Activated CD4-positive, alpha-beta memory T cell treated with anti-CD3 and anti-CD28 coated beads for 36 hours (primary cell): ENCODE data around the gene EYS. TPM values are rescaled to one million over a fixed set of nuclear protein-coding genes. Genes with fewer than 3 reads are reported as not detected.
A peak's percentile ranks its signal among the peaks of the same experiment; 100 is the strongest.

ENCODE experiments used
- CTCF ChIA-PET: fragments of 350-600 bp; sonication (Branson Sonifier 250); formaldehyde crosslinking; loops from one replicate; lab custom pipeline; 2021; ENCODE audit warnings: antibody characterized with exemption, inconsistent platforms; lab: Charles Lee
- POLR2A ChIA-PET: fragments of 350-600 bp; sonication (Branson Sonifier 250); formaldehyde crosslinking; loops from one replicate; lab custom pipeline; 2021; ENCODE audit warnings: antibody characterized with exemption; lab: Charles Lee
- DNase-seq: peaks from one replicate; pipeline ENCODE4 v3.0.0-alpha.2; 2020
- H3K27ac Mint-ChIP-seq: one replicate; pipeline ENCODE4 v1.8.0; 2021; ENCODE audit warnings: mixed read lengths
- H3K27me3 Mint-ChIP-seq: one replicate; pipeline ENCODE4 v1.8.0; 2021; ENCODE audit warnings: mixed read lengths
- H3K36me3 Mint-ChIP-seq: one replicate; pipeline ENCODE4 v1.8.0; 2021; ENCODE audit warnings: mixed read lengths
- H3K4me1 Mint-ChIP-seq: one replicate; pipeline ENCODE4 v1.8.0; 2021; ENCODE audit warnings: low read depth, mixed read lengths
- H3K4me3 Mint-ChIP-seq: one replicate; pipeline ENCODE4 v1.8.0; 2021; ENCODE audit warnings: mild to moderate bottlenecking, mixed read lengths
- H3K9me3 Mint-ChIP-seq: one replicate; pipeline ENCODE4 v1.8.0; 2021; ENCODE audit warnings: mixed read lengths
- intact Hi-C: fragments of 100-400 bp; cut with micrococcal nuclease; formaldehyde crosslinking; loops from one replicate; pipeline ENCODE4 v1.15.1; 2023
- total RNA-seq, 2 experiments: library from RNA; stranded (reverse); gene quantifications; one replicate each; pipeline ENCODE4 v1.2.3, GENCODE V29; 2021

The EYS gene
- total RNA-seq, 2 experiments from 2014 or later: not detected

DNA sequence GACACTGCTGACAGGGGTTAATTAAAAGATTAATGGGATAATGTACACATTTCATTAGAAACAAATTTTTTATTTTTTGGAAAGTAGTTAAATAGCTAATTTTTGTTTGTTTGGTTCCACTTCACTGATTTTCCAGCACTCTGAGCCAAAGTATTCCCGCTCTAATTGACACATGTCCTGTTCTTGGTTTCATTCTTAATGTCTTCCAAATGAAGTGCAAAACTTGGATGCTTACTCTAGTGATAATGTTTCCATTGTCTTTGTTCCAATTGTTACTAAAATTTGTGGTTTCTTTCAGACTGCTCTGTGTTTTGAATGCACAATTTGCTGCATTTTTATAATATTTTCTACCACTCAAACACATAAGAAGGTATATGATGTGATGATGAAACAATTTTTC lies 1277.1 kb downstream of the EYS start:
- H3K27me3 Mint-ChIP-seq: no peaks in the 10 kb centered on the region
- no peak overlapping the region for H3K4me3 Mint-ChIP-seq
- CTCF ChIA-PET: no interaction called here

GRCh38 chr6:64428186-64428585 lies 1278.8 kb downstream of the EYS start:
- ChIA-PET POLR2A (no interaction called here), CTCF (no interaction called here)
- Mint-ChIP-seq H3K9me3 (no peaks in the 10 kb centered on the region), H3K4me3 (no peak overlapping the region), H3K27me3 (no peaks in the 10 kb centered on the region), H3K27ac (no peak overlapping the region), H3K4me1 (no peaks in the 10 kb centered on the region), H3K36me3 (no peaks in the 10 kb centered on the region)
- DNase-seq: no peak
- intact Hi-C loops: no loop called here

More for the DNA sequence above, 1277.1 kb downstream of the EYS start:
- POLR2A ChIA-PET: no interaction called here
- Mint-ChIP-seq H3K4me1 (no peaks in the 10 kb centered on the region), H3K36me3 (no peaks in the 10 kb centered on the region), H3K9me3 (peaks cover 3% of the 10 kb centered on the region), H3K27ac (no peak overlapping the region)
- intact Hi-C loops: no loop called here
- DNase-seq: no peak

- no peaks in the 10 kb centered on the region for H3K36me3 Mint-ChIP-seq
- peaks cover 17% of the 10 kb centered on the region for H3K9me3 Mint-ChIP-seq
- H3K4me1 Mint-ChIP-seq: no peaks in the 10 kb centered on the region
- ChIA-PET POLR2A (no interaction called here), CTCF (no interaction called here)
- H3K4me3 Mint-ChIP-seq: no peak overlapping the region
- intact Hi-C loops: no loop called here
- H3K27ac Mint-ChIP-seq: no peak overlapping the region
- H3K27me3 Mint-ChIP-seq: no peaks in the 10 kb centered on the region
- DNase-seq: no peak
These were observed 1291.1 kb downstream of the EYS start for GRCh38 chr6:64415926-64416325.

GRCh38 chr6:64411226-64411625 lies 1295.8 kb downstream of the EYS start:
- Mint-ChIP-seq H3K4me3 (no peak overlapping the region), H3K27ac (no peak overlapping the region), H3K9me3 (peaks cover 10% of the 10 kb centered on the region), H3K27me3 (no peaks in the 10 kb centered on the region), H3K4me1 (no peaks in the 10 kb centered on the region), H3K36me3 (no peaks in the 10 kb centered on the region)
- no peak for DNase-seq
- ChIA-PET POLR2A (no interaction called here), CTCF (no interaction called here)
- intact Hi-C loops: no loop called here

- Mint-ChIP-seq H3K4me3 (no peak overlapping the region), H3K27me3 (no peaks in the 10 kb centered on the region), H3K4me1 (no peaks in the 10 kb centered on the region), H3K27ac (no peak overlapping the region), H3K9me3 (peaks cover 10% of the 10 kb centered on the region), H3K36me3 (no peaks in the 10 kb centered on the region)
- intact Hi-C loops: no loop called here
- ChIA-PET CTCF (no interaction called here), POLR2A (no interaction called here)
- DNase-seq: no peak
These were observed 1297.1 kb downstream of the EYS start for GRCh38 chr6:64409948-64410347.

- Mint-ChIP-seq H3K27ac (no peak overlapping the region), H3K27me3 (no peaks in the 10 kb centered on the region), H3K4me1 (no peaks in the 10 kb centered on the region), H3K4me3 (no peak overlapping the region), H3K36me3 (no peaks in the 10 kb centered on the region), H3K9me3 (peaks cover 8% of the 10 kb centered on the region)
- ChIA-PET CTCF (no interaction called here), POLR2A (no interaction called here)
- DNase-seq: no peak
- intact Hi-C loops: no loop called here
These were observed 1302.6 kb downstream of the EYS start for GRCh38 chr6:64404396-64404795.

GRCh38 chr6:64383277-64383676 lies 1323.7 kb downstream of the EYS start:
- intact Hi-C loops: no loop called here
- Mint-ChIP-seq H3K27ac (no peak overlapping the region), H3K27me3 (no peaks in the 10 kb centered on the region), H3K4me3 (no peak overlapping the region), H3K4me1 (no peaks in the 10 kb centered on the region), H3K9me3 (peaks cover 4% of the 10 kb centered on the region), H3K36me3 (no peaks in the 10 kb centered on the region)
- ChIA-PET POLR2A (no interaction called here), CTCF (no interaction called here)
- no peak for DNase-seq

DNA sequence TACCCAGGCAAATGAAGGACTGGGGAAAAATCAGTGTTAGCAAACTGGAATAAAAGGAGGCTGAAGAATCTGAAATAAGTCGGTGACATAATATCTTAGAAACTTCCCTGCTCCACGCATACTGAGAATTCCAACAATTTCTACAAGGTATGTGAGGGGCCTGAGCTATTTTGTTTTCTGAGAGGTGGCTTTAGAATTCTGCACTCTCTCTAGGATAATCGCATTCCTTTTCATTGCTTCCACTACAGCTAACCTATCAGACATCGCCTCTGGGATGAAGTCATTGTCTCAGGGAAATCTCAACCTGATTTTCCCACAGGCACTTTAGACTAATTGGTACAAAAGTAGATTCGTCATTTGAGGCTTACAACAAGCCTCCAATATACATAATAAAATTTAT lies 1330.6 kb downstream of the EYS start:
- no peak overlapping the region for H3K27ac Mint-ChIP-seq
- H3K9me3 Mint-ChIP-seq: peaks cover 21% of the 10 kb centered on the region
- no peak for DNase-seq
- POLR2A ChIA-PET: no interaction called here
- H3K27me3 Mint-ChIP-seq: no peaks in the 10 kb centered on the region
- H3K4me3 Mint-ChIP-seq: no peak overlapping the region
- H3K4me1 Mint-ChIP-seq: no peaks in the 10 kb centered on the region
- H3K36me3 Mint-ChIP-seq: no peaks in the 10 kb centered on the region
- intact Hi-C loops: no loop called here
- CTCF ChIA-PET: no interaction called here

GRCh38 chr6:64357430-64357829 lies 1349.6 kb downstream of the EYS start:
- CTCF ChIA-PET: interaction anchor here (0.6 kb wide), 1 partner anchor 324 kb away, joined by 4 read pairs; no protein-coding TSS in a partner anchor
- H3K9me3 Mint-ChIP-seq: peaks cover 13% of the 10 kb centered on the region
- POLR2A ChIA-PET: no interaction called here
- H3K36me3 Mint-ChIP-seq: no peaks in the 10 kb centered on the region
- intact Hi-C loops: no loop called here
- no peak overlapping the region for H3K4me3 Mint-ChIP-seq
- DNase-seq: no peak
- H3K27me3 Mint-ChIP-seq: no peaks in the 10 kb centered on the region
- no peak overlapping the region for H3K27ac Mint-ChIP-seq
- no peaks in the 10 kb centered on the region for H3K4me1 Mint-ChIP-seq

GRCh38 chr6:64347411-64347810 lies 1359.6 kb downstream of the EYS start:
- intact Hi-C loops: no loop called here
- ChIA-PET POLR2A (no interaction called here), CTCF (no interaction called here)
- DNase-seq: no peak
- peaks cover 15% of the 10 kb centered on the region for H3K9me3 Mint-ChIP-seq
- no peaks in the 10 kb centered on the region for H3K36me3 Mint-ChIP-seq
- no peaks in the 10 kb centered on the region for H3K27me3 Mint-ChIP-seq
- H3K4me1 Mint-ChIP-seq: no peaks in the 10 kb centered on the region
- no peak overlapping the region for H3K4me3 Mint-ChIP-seq
- H3K27ac Mint-ChIP-seq: no peak overlapping the region

DNA sequence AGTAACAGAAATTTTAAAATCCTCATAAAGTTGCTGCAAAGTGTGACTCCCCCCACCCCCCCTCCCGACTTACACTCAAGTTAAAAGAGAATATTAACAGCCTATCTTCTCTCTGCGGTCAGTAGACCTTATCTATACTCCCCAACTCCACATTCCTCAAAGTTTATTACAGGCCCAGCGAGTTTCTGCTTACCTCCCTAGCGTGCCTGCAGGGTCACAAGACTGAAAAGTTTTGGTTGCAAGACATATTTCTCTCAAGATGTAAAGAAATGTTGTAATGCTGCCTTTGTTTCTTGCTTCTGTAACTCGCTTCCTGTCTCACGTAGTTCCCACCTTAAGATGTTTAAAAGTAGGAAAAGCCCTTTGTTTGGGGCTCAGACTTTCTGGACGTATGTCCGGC lies 1371.8 kb downstream of the EYS start:
- H3K27ac Mint-ChIP-seq: no peak overlapping the region
- DNase-seq: no peak
- H3K36me3 Mint-ChIP-seq: no peaks in the 10 kb centered on the region
- no peak overlapping the region for H3K4me3 Mint-ChIP-seq
- POLR2A ChIA-PET: no interaction called here
- peaks cover 8% of the 10 kb centered on the region for H3K9me3 Mint-ChIP-seq
- CTCF ChIA-PET: no interaction called here
- intact Hi-C loops: no loop called here
- no peaks in the 10 kb centered on the region for H3K4me1 Mint-ChIP-seq
- no peaks in the 10 kb centered on the region for H3K27me3 Mint-ChIP-seq

DNA sequence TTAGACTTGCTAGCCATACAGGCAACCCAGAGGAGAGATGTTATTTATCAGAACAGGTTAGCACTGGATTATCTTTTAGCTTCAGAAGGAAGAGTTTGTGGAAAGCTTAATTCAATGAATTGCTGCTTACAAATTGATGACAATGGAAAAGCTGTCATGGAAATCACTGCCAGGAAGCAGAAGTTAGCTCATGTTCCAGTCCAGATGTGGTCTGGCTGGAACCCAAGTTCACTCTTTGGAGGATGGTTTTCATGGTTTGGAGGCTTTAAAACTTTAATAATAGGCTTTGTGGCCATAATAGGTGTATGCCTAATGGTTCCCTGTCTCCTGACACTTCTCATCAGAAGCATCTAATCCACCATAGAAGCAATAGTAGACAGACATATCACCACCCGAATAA lies 1372.4 kb downstream of the EYS start:
- Mint-ChIP-seq H3K27ac (no peak overlapping the region), H3K4me3 (no peak overlapping the region), H3K27me3 (no peaks in the 10 kb centered on the region), H3K9me3 (peaks cover 6% of the 10 kb centered on the region), H3K36me3 (no peaks in the 10 kb centered on the region), H3K4me1 (no peaks in the 10 kb centered on the region)
- POLR2A ChIA-PET: no interaction called here
- intact Hi-C loops: no loop called here
- no peak for DNase-seq
- CTCF ChIA-PET: no interaction called here

DNA sequence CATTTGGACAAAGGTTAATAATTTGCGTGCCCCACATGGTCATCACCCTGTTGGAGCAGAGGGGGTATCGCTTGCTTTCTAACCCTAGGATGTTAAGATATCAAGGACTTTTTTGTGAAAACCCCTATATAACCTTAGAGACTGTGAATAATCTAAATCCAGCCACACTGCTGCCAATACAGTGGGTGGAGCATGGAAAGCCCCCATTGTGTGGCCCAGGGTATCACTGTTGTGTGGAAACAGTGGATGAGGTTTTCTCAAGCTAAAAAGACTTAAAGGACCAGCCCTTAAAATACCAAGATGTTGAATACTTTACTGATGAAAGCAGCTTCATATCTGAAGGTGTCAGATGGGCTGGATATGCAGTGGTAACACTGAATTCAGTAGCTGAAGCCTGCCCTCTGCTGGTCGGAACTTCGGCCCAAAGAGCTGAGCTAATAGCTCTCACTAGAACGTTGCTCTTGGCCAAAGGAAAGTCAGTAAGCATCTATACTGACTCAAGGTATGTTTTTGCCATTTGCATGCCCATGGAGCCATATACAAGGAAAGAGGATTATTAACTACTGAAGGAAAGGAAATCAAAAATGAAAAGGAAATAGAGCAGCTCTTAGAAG lies 1376.2 kb downstream of the EYS start:
- Mint-ChIP-seq H3K27ac (no peak overlapping the region), H3K9me3 (peaks cover 16% of the 10 kb centered on the region), H3K4me3 (no peak overlapping the region), H3K36me3 (no peaks in the 10 kb centered on the region), H3K27me3 (no peaks in the 10 kb centered on the region), H3K4me1 (no peaks in the 10 kb centered on the region)
- POLR2A ChIA-PET: no interaction called here
- CTCF ChIA-PET: interaction anchor here (1.0 kb wide), 1 partner anchor 407 kb away, joined by 3 read pairs; no protein-coding TSS in a partner anchor
- DNase-seq: peak; percentile 54
- intact Hi-C loops: loop anchor here (2.0 kb wide), 1 partner anchor 408 kb away; no protein-coding TSS in a partner anchor
